GM12878 (cell line): Measurements from ENCODE around the gene HOOK2. TPM values are rescaled to one million over a fixed set of nuclear protein-coding genes. Genes with fewer than 3 reads are reported as not detected.

Experiments
- ATF2 ChIP-seq: IDR thresholded peaks from 2 replicates; pipeline ENCODE4 v1.6.1; 2012; ENCODE audit warnings: low read length, inconsistent platforms
- CHD4 ChIP-seq: fragments of 200-600 bp; sonication (generic); IDR thresholded peaks from 2 replicates; pipeline ENCODE4 v1.6.1; 2016; ENCODE audit warnings: mild to moderate bottlenecking
- CREB1 ChIP-seq: IDR thresholded peaks from 2 replicates; pipeline ENCODE4 v1.6.1; 2012; ENCODE audit warnings: low read depth, mild to moderate bottlenecking, inconsistent platforms
- E4F1 ChIP-seq: fragments of 450-650 bp; IDR thresholded peaks from 2 replicates; pipeline ENCODE4 v1.6.1; 2018; ENCODE audit warnings: borderline replicate concordance, mild to moderate bottlenecking; ENCODE audit not compliant: partially characterized antibody
- ETV6 ChIP-seq, 2 experiments: fragments of 450-650 bp in 1 of 2; IDR thresholded peaks in 1 of 2; conservative IDR thresholded peaks in 1 of 2; 2 replicates each; pipeline ENCODE4 v1.6.1; 2014; ENCODE audit warnings: antibody characterized with exemption in 1 of 2, borderline replicate concordance in 1 of 2, low read depth in 1 of 2, mild to moderate bottlenecking in 1 of 2, moderate library complexity in 1 of 2
- HCFC1 ChIP-seq: fragments of 150-350 bp; IDR thresholded peaks from 2 replicates; pipeline ENCODE4 v1.6.1; 2014; ENCODE audit warnings: low read length
- IRF4 ChIP-seq: IDR thresholded peaks from 2 replicates; pipeline ENCODE4 v1.6.1; 2011; ENCODE audit warnings: low read depth, low read length
- MXI1 ChIP-seq: fragments of 150-350 bp; IDR thresholded peaks from 2 replicates; pipeline ENCODE4 v1.6.1; 2011; ENCODE audit warnings: low read depth, mild to moderate bottlenecking, inconsistent platforms, low read length, improper control_type of control experiment
- MYB ChIP-seq: fragments of 150-350 bp; IDR thresholded peaks from 2 replicates; pipeline ENCODE4 v1.6.1; 2014; ENCODE audit warnings: mild to moderate bottlenecking, low read depth, low read length, borderline replicate concordance
- NBN ChIP-seq: fragments of 450-650 bp; IDR thresholded peaks from 2 replicates; pipeline ENCODE4 v1.6.1; 2016
- NR2C2 ChIP-seq: IDR thresholded peaks from 2 replicates; pipeline ENCODE4 v1.6.1; 2011; ENCODE audit warnings: borderline replicate concordance, low read depth; ENCODE audit not compliant: control insufficient read depth, insufficient read length
- PBX3 ChIP-seq: IDR thresholded peaks from 2 replicates; pipeline ENCODE4 v1.6.1; 2011; ENCODE audit warnings: mild to moderate bottlenecking, low read depth, low read length, moderate library complexity; ENCODE audit not compliant: insufficient replicate concordance
- POLR2A ChIP-seq: IDR thresholded peaks from 2 replicates; pipeline ENCODE4 v1.6.1; 2011; ENCODE audit warnings: low read depth, mild to moderate bottlenecking, low read length
- POU2F2 ChIP-seq: IDR thresholded peaks from 3 replicates; pipeline ENCODE4 v1.6.1; 2011; ENCODE audit warnings: low read depth, mild to moderate bottlenecking, low read length, borderline replicate concordance
- RFX5 ChIP-seq: IDR thresholded peaks from 2 replicates; pipeline ENCODE4 v1.6.1; 2011; ENCODE audit warnings: low read depth, low read length, improper control_type of control experiment
- SIX5 ChIP-seq: IDR thresholded peaks from 2 replicates; pipeline ENCODE4 v1.6.1; 2011; ENCODE audit warnings: mild to moderate bottlenecking, low read depth, low read length, moderate library complexity; ENCODE audit not compliant: severe bottlenecking
- SMAD5 ChIP-seq: IDR thresholded peaks from 2 replicates; pipeline ENCODE4 v1.6.1; 2016; ENCODE audit warnings: antibody characterized with exemption, low read depth
- SUZ12 ChIP-seq: fragments of 200-600 bp; sonication (generic); IDR thresholded peaks from one replicate; pipeline ENCODE4 v1.6.1; 2018; ENCODE audit warnings: antibody characterized with exemption, mild to moderate bottlenecking; ENCODE audit not compliant: unreplicated experiment
- ZBTB33 ChIP-seq: fragments of 450-650 bp; IDR thresholded peaks from 2 replicates; pipeline ENCODE4 v1.6.1; 2017; ENCODE audit warnings: mild to moderate bottlenecking
- ZBTB4 ChIP-seq: fragments of 450-650 bp; formaldehyde crosslinking; IDR thresholded peaks from 2 replicates; pipeline ENCODE4 v1.4.0; 2022; ENCODE audit warnings: mild to moderate bottlenecking, moderate library complexity
- ZNF274 ChIP-seq: IDR thresholded peaks from one replicate; pipeline ENCODE4 v1.8.0; 2011; ENCODE audit not compliant: insufficient read length, insufficient read depth
- polyA plus RNA-seq, 11 experiments: library from polyadenylated mRNA; depleted of rRNA in 4 of 11; unstranded in 6 of 11; stranded (reverse) in 5 of 11; fragments of >200 nt; fragmentation: Nextera tagmentation in 4 of 11; fragmentation: Illumina TruSeq in 1 of 11; extraction: Ambion mirVana in 4 of 11; extraction: Trizol in 1 of 11; gene quantifications; 1 replicate in 1 of 11; 2 replicates in 10 of 11; pipeline versions ENCODE4 v1.2.1 to v1.2.3, GENCODE V29; 2011 to 2016; ENCODE audit warnings: inconsistent platforms in 2 of 11, missing spikeins in 2 of 11, low read depth in 1 of 11
- total RNA-seq, 4 experiments: library from RNA; depleted of rRNA in 3 of 4; stranded (reverse); fragments of >200 nt in 3 of 4; fragmentation: Illumina TruSeq in 1 of 4; extraction: Trizol in 1 of 4; gene quantifications; 2 replicates each; pipeline versions ENCODE4 v1.2.1 to v1.2.3, GENCODE V29; 2013 to 2021

HOOK2 gene
- total and polyA plus RNA-seq, 10 of the 15 experiments (the other 5 are each of a cell fraction or from before 2014, with no cell fraction given): 1.5 to 9.6 (median 6.2) TPM

DNA sequence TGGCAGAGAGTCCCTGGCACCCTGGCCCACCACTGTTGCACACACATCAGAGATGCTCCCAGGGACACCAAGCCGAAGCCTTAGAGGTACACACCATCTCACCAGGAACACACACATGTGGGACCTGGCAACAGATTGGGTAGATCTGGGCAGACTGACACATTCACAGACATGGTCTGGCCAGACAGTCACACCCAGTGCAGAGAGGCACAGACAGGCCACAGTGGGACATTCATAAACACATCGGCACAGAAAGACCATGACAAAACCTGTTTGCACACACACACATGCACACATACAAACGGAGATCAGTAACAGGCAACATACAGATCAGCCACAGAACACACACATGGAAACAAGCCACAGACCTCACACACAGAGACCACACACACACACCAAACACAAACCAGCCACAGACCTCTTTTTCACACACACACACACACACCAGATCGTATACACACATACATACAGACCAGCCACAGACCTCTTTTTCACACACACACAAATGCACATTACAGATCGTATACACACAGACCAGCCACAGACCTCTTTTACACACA is 9.6 kb upstream of the HOOK2 start (continued):
- TF ChIP-seq SIX5 (no peak), MYB (no peak), NBN (peak; percentile 99), HCFC1 (no peak), ZNF274 (no peak), NR2C2 (no peak), SMAD5 (no peak), ZBTB4 (CRISPR knock-in tag) (no peak), SUZ12 (no peak), ZBTB33 (0 out of 2 replicates have a peak, but pooled peaks have one; percentile 47), MXI1 (peak; percentile 25; the same call in 1 of the 2 replicates), IRF4 (no peak), CREB1 (no peak), POU2F2 (no peak), PBX3 (no peak), POLR2A (no peak), E4F1 (no peak), CHD4 (no peak), ETV6 (conservative IDR thresholded peaks at IDR 0.05 in 1 of 2, IDR thresholded peaks at IDR 0.05 in 1 of 2; ENCODE audit: borderline replicate concordance in 1 of 2, low read depth in 1 of 2) (0 out of 4 replicates have a peak, but pooled peaks of 1 of the 2 experiments have one; percentile 40), RFX5 (no peak), ATF2 (no peak)
